ENCODE measurements around the gene CDC40. TPM values are rescaled to one million over a fixed set of nuclear protein-coding genes. Genes with fewer than 3 reads are reported as not detected.
"Not testable (repeated sequence)": the region's sequence is repeated elsewhere in the genome, so short reads cannot be mapped to it uniquely, and the experiment has no call there.

CDC40 gene
- total RNA-seq, 1 donor from 2014 or later: 10.0 TPM

DNA sequence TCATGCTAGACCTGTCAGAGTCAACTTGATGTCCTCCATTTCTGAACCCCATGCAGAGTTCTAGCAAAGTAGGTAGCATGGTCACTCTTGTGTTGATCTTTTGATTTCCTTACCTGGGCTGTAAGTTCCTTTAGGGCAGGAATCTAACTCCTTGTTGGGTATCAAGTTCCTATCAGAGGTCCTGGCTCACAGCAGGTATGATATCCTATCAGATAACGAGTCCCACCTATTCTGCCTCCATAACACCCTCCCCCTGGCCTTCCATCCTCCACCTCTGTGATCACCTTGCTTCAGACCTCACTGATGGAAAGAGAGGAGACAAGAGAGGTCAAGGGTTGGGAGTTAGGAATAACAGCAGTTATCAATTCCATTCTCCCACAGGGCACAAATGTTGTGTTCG is 76.1 kb downstream of the CDC40 start:
- Histone ChIP-seq H3K27me3 (no peaks in the 10 kb centered on the region), H3K4me3 (no peak overlapping the region), H3K27ac (no peak overlapping the region), H3K36me3 (no peaks in the 10 kb centered on the region), H3K9me3 (peaks cover 0 to 11% of the 10 kb centered on the region in 2 donors), H3K4me1 (no peaks in the 10 kb centered on the region)
- TF ChIP-seq CTCF (IDR thresholded peaks at IDR 0.05): no peak
- intact Hi-C loops (cut with DNase I): no loop called here
- DNase-seq (ENCODE audit: low spot score in 2 of 2): no peak

DNA sequence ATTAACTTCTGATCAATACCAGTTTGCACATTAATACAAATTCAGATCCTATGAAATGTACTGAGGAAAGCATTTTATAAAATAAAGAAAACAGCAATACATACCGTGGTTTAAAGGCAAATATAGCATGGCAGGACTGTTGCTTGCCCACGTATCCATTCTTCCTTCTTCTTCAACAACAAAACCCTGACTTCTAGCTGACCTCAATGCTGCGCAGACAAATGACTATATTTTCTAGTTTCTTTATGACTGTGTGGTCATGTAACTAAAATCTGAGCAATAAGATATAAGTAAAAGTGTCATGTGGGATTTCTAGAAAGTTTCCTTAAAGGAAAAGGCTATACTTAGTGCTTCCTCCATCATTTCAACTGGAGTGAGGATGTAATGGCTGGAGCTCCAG is 85.0 kb downstream of the CDC40 start:
- Histone ChIP-seq H3K4me3 (no peak overlapping the region), H3K27me3 (no peaks in the 10 kb centered on the region), H3K27ac (no peak overlapping the region), H3K9me3 (peaks cover 0 to 5% of the 10 kb centered on the region in 2 donors), H3K4me1 (no peaks in the 10 kb centered on the region), H3K36me3 (no peaks in the 10 kb centered on the region)
- DNase-seq (ENCODE audit: low spot score in 2 of 2): no peak
- TF ChIP-seq CTCF (IDR thresholded peaks at IDR 0.05): no peak
- intact Hi-C loops (cut with DNase I): no loop called here

DNA sequence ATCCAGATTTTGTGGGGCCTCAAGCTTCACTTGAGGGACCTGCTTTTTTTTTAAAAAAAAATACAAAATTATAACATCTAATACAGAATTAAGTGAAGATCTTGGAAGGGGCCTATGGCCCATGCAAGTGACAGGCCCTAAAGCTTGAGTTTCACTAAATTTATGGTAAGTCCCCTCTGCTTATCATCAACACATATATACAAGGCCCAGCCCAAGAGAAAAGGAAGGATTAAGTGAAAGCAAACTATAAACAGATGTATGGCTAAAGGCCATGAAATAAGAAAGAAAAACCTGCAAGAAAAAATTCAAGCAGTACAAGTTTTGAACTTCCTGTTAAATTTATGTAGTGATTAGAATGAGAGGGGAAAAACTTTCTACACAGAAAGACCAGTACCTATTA is 86.8 kb downstream of the CDC40 start:
- H3K27me3 ChIP-seq: no peaks in the 10 kb centered on the region
- no peak overlapping the region for H3K27ac ChIP-seq
- no peak for TF ChIP-seq CTCF (IDR thresholded peaks at IDR 0.05)
- intact Hi-C loops (cut with DNase I): no loop called here
- no peaks in the 10 kb centered on the region for H3K36me3 ChIP-seq
- H3K4me3 ChIP-seq: no peak overlapping the region
- DNase-seq (ENCODE audit: low spot score in 2 of 2): no peak
- H3K4me1 ChIP-seq: no peaks in the 10 kb centered on the region
- H3K9me3 ChIP-seq: no peaks in the 10 kb centered on the region

- DNase-seq (ENCODE audit: low spot score in 2 of 2): no peak
- H3K4me1 ChIP-seq: no peaks in the 10 kb centered on the region
- no peaks in the 10 kb centered on the region for H3K36me3 ChIP-seq
- H3K27me3 ChIP-seq: no peaks in the 10 kb centered on the region
- no peak overlapping the region for H3K27ac ChIP-seq
- H3K4me3 ChIP-seq: no peak overlapping the region
- no peaks in the 10 kb centered on the region for H3K9me3 ChIP-seq
- TF ChIP-seq CTCF (IDR thresholded peaks at IDR 0.05): no peak
- intact Hi-C loops (cut with DNase I): no loop called here
These were observed 89.4 kb downstream of the CDC40 start for GRCh38 chr6:110269623-110270022.

DNA sequence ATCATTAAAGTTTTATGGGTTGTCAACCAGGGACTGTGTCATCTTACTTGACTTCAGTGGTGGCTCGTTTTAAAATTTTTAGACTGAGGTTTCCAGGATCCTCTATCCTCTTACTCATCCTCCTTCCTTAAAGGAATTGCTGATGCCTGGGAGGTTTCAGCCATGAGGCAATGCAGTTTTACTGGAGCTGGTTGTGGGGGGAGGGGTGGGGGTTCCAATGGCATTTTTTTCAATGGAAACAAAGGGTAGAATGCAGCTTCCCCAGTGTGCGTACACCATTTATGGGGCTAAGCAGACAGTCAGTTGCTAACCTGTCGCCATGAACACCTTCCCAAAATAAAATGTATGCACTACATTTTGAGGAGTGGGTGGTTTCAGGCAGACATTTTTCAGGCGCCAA is 89.9 kb downstream of the CDC40 start:
- H3K4me3 ChIP-seq: no peak overlapping the region
- no peaks in the 10 kb centered on the region for H3K36me3 ChIP-seq
- DNase-seq (ENCODE audit: low spot score in 2 of 2): no peak
- H3K9me3 ChIP-seq: no peaks in the 10 kb centered on the region
- TF ChIP-seq CTCF (IDR thresholded peaks at IDR 0.05): no peak
- H3K27me3 ChIP-seq: no peaks in the 10 kb centered on the region
- no peaks in the 10 kb centered on the region for H3K4me1 ChIP-seq
- H3K27ac ChIP-seq: no peak overlapping the region
- intact Hi-C loops (cut with DNase I): no loop called here

DNA sequence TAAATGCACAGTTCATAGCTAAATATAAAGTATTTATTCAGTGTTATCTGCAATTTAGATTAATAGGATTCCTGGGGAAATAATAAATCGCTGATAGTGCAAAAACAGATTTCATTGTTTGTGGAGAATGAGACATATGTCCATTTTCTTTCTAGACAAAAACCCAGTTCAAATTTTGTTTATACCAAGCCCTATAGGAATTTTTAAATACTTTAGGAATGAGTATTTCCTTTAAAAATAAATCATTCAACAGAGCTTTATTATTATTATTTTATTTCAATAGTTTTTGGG is 91.5 kb downstream of the CDC40 start:
- Histone ChIP-seq H3K9me3 (no peaks in the 10 kb centered on the region), H3K4me3 (no peak overlapping the region), H3K36me3 (no peaks in the 10 kb centered on the region), H3K27ac (no peak overlapping the region), H3K27me3 (no peaks in the 10 kb centered on the region), H3K4me1 (no peaks in the 10 kb centered on the region)
- no peak for DNase-seq (ENCODE audit: low spot score in 2 of 2)
- intact Hi-C loops (cut with DNase I): no loop called here
- TF ChIP-seq CTCF (IDR thresholded peaks at IDR 0.05): no peak

- H3K9me3 ChIP-seq; H3K27me3 ChIP-seq; H3K27ac ChIP-seq; DNase-seq (ENCODE audit: low spot score in 2 of 2); intact Hi-C loops (cut with DNase I); H3K36me3 ChIP-seq; H3K4me1 ChIP-seq; H3K4me3 ChIP-seq: not testable (repeated sequence)
These were observed 92.6 kb downstream of the CDC40 start for GRCh38 chr6:110272781-110273180.

Measured in ascending aorta (tissue), 2 donors.